GM06990 (cell line): Measurements from ENCODE around the gene ANOS1.
"Not testable (repeated sequence)": the region's sequence is repeated elsewhere in the genome, so short reads cannot be mapped to it uniquely, and the experiment has no call there.

Experiments
- DNase-seq: peaks from one replicate; pipeline ENCODE4 v3.0.0-alpha.2; 2011; ENCODE audit not compliant: insufficient read length; ENCODE audit errors: extremely low read depth
- H3K27me3 ChIP-seq: replicated peaks from 2 replicates; pipeline ENCODE4 v1.6.0; 2011; ENCODE audit warnings: low read length; ENCODE audit not compliant: control insufficient read depth, insufficient read depth
- H3K36me3 ChIP-seq: 2 replicates; pipeline ENCODE4 v1.5.1; 2011; ENCODE audit warnings: low read length; ENCODE audit not compliant: control insufficient read depth, insufficient read depth
- H3K4me3 ChIP-seq: replicated peaks from 2 replicates; pipeline ENCODE4 v1.5.1; 2011; ENCODE audit warnings: low read depth, mild to moderate bottlenecking, control low read depth, low read length
- TF ChIP-seq, protein P1 (sequence below): IDR thresholded peaks from 2 replicates; pipeline ENCODE4 v1.5.1; 2011; ENCODE audit warnings: low read length, control low read depth, mild to moderate bottlenecking, inconsistent platforms; ENCODE audit not compliant: insufficient read depth, poor library complexity, severe bottlenecking

The ANOS1 gene

GRCh38 chrX:8731559-8732395 is at the start of gene ANOS1:
Gene ANOS1, minus strand, starts transcription at chrX:8732137. Its CDS starts 101 bp downstream, at chrX:8732036.
- Histone ChIP-seq H3K36me3 (no peaks in the 10 kb centered on the region), H3K27me3 (no peaks in the 10 kb centered on the region), H3K4me3 (no peak within 1 kb of the TSS)
- TF ChIP-seq, protein P1, sequence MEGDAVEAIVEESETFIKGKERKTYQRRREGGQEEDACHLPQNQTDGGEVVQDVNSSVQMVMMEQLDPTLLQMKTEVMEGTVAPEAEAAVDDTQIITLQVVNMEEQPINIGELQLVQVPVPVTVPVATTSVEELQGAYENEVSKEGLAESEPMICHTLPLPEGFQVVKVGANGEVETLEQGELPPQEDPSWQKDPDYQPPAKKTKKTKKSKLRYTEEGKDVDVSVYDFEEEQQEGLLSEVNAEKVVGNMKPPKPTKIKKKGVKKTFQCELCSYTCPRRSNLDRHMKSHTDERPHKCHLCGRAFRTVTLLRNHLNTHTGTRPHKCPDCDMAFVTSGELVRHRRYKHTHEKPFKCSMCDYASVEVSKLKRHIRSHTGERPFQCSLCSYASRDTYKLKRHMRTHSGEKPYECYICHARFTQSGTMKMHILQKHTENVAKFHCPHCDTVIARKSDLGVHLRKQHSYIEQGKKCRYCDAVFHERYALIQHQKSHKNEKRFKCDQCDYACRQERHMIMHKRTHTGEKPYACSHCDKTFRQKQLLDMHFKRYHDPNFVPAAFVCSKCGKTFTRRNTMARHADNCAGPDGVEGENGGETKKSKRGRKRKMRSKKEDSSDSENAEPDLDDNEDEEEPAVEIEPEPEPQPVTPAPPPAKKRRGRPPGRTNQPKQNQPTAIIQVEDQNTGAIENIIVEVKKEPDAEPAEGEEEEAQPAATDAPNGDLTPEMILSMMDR, result no peak
- no peak for DNase-seq

DNA sequence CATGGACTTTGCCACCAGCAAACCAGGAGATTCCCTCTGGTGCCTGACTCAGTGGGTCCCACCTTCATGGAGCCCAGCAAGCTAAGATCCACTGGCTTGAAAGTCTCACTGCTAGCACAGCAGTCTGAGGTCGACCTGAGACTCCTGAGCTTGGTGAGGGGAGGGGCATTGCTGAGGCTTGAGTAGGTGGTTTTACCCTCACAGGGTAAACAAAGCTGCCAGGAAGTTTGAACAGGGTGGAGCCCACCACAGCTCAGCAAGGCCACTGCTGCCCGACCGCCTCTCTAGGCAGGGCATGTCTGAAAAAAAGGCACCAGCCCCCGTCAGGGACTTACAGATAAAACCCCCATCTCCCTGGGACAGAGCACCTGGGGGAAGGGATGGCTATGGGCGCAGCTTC is 41.2 kb upstream of the ANOS1 start:
- Histone ChIP-seq H3K4me3 (no peak overlapping the region), H3K36me3 (no peaks in the 10 kb centered on the region), H3K27me3 (no peaks in the 10 kb centered on the region)
- TF ChIP-seq, protein P1, result no peak
- DNase-seq, result no peak

DNA sequence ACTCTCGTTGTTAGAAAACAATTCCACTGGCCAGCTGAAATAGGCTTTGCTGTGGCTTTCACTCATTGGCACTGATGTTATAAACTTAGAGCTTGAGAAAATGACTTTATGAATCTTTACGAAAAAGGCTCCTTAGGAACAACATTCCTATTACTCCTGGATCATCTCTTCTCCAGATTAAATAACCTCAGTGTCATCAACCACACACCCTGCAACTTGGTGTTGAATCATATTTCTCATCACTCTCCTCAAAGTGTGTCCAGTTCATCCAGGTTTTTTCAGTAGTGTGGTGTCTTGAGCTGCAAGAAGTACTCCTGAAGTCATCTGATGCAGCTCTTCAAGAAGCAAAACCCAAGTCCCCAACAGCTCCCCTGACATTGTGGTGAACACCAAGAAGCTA is 28.1 kb upstream of the ANOS1 start:
- Histone ChIP-seq H3K27me3 (no peaks in the 10 kb centered on the region), H3K4me3 (no peak overlapping the region), H3K36me3 (no peaks in the 10 kb centered on the region)
- TF ChIP-seq, protein P1, result no peak
- no peak for DNase-seq

GRCh38 chrX:8758706-8759105 is 26.8 kb upstream of the ANOS1 start:
- H3K36me3 ChIP-seq, DNase-seq, H3K27me3 ChIP-seq, H3K4me3 ChIP-seq: not testable (repeated sequence)

DNA sequence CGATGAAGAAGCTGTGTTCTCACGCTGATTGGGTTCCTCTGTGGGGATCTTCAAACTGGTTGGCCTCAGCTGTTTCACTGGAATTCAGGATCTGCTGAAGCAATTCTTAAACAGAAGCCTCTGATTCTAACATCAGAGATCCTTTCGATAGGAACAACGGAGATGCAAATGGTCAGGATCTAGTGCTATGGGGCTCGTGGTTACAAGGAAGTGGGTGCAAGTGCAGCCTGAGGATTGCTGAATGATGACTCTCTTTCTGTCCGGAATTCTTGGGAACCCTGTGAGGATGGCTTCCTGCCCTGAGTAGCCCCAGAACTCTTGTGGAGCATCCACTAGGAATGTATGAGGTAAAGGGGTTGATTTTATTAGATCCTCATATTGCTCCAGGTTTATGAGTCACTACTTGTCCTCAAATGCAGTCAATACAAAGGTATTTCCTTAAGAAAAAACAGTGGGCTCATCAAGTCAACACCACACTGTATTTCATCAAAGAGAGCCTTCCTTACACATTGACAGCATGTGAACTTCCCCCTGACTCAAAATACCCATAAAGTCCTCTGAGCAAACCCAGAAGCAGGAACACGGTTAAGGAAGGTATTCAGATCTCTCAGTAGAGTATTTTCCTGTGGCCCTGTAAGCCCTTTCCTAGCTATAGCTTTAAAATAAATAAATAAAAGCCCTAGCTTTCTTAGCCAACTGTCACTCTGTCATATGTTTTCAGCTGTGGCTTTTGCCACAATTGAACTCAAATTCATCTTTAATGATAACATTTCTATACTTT is 25.9 kb upstream of the ANOS1 start:
- H3K36me3 ChIP-seq, DNase-seq, H3K27me3 ChIP-seq, H3K4me3 ChIP-seq: not testable (repeated sequence)

- DNase-seq, result no peak
- TF ChIP-seq, protein P1, result no peak
- H3K4me3 ChIP-seq, result no peak overlapping the region
- H3K27me3 ChIP-seq, result no peaks in the 10 kb centered on the region
- H3K36me3 ChIP-seq, result no peaks in the 10 kb centered on the region
Observed at GRCh38 chrX:8755813-8756212, 23.9 kb upstream of the ANOS1 start.
